Astrocyte (in vitro differentiated cells and primary cell): ENCODE results near the gene ACOT12.

Experiments
- CTCF ChIP-seq: IDR thresholded peaks from 2 replicates; pipeline ENCODE4 v1.5.1; 2011; ENCODE audit warnings: low read depth, mild to moderate bottlenecking, inconsistent platforms, low read length, moderate library complexity; ENCODE audit not compliant: insufficient read depth
- EZH2 ChIP-seq: IDR thresholded peaks from 2 replicates; pipeline ENCODE4 v1.6.1; 2012; ENCODE audit warnings: mild to moderate bottlenecking, low read length, inconsistent platforms; ENCODE audit not compliant: insufficient read depth

DNA sequence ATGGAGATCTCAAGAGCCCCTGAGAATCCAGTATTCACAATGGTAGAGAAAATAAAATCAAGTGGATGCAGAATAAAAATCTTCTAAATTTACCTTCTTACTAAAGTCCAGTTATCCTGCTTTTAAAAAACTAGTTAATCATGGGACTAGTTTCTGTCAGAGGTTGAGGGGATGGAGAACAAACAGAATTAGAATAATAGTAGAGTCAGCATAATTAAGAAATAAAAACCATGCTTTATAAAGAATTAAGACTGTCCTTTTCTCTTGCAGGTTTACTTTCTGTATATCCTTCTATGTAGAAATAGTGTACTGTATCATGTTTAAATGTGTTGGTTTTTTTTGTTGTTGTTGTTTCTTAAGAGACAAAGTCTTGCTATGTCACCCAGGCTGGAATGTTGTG, 23.0 kb downstream of the ACOT12 start:
- TF ChIP-seq CTCF (no peak), EZH2 (no peak)
